NCI-H748 (cell line): ENCODE results near the gene PCDHGC3.

Source experiments
- DNase-seq: peaks from one replicate; lab custom pipeline; 2025; ENCODE audit not compliant: unreplicated experiment; lab: John Stamatoyannopoulos, UW

Gene PCDHGC3

DNA sequence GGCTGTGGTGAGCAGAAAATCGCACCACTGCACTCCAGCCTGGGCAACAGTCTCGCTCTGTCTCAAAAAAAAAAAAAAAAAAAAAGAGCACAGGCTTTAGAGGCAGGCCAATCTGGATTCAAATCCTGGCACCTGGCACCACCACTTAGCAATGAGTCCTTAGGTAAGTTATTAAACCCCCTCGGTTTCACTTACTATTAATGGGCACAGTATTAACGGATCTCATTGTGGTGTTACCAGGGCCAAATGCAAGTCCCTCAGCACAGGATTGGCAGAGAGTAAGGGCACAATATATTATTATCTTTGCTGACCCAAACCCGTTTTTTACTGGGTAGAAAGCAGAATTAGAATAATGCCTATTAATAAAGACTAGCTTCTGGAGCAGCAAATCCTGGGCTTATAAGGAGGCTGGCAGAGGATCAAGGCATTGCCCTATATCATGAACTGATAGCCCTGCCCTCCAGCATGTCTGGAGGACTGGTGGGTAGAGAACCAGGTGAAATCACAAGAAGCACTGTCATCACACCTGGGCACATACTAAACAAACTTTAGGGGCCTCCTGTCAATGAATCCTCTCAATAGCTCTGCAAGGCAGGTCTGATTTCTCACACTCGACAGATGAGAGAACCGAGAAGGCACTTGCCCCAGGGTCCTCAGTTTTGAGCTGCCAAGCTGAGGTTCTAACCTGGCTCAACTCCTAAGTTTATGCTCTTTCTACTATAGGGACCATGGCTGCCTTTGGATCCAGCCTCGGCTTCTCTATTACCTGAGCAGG lies 30.8 kb downstream of the PCDHGC3 start:
- no peak for DNase-seq

DNA sequence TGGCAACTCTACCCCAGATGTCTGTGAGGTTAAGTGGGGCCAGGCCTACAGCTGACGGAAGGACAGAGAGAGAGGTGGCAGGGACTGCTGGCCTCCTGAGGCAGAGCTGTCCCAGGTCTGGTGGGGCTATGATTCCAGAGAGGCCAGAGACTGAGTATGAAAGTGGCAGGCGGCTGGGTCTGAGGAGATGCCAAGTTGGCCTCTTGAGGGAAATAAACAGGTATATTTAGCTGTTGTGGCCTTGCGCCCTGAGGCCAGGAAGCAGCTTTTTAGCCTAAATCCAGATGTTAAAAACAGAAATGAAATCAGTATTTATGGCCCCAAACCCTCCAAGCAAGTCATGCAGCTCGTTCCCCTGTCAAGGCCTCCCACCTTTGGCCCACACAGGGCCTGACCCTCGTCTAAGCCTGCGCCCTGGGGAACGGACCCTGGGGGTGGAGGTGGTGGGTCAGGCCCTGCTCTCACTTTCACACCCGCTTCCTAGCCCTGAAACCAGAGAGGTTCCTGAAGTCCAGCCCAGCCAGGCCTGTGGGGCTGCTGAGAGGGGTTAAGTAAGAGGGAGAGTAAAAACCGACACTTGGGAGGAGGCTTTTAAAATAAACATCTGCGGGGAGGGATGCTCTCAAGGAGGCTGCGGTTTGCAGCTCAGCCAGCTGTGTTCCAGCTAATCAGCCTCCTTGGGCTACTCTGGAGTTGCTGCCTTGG lies 31.8 kb downstream of the PCDHGC3 start:
- no peak for DNase-seq

DNA sequence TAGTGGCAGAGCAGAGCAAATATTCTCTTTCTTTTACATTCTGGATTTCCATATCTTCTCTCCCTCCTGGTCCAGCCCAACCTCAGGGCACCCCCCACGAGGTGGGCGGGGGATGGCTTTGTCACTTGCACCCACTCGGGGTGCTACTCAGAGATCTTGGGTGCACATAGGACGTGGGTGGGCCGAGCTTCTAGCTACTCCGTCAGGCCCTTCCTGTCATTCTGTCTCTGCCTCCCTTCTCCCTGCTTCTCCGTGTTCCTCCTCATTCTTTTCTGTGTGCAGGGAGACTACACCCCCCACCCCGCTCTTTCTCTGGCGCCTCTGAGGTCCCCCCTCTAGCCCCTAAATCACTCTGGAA lies 32.7 kb downstream of the PCDHGC3 start:
- DNase-seq, result no peak

DNA sequence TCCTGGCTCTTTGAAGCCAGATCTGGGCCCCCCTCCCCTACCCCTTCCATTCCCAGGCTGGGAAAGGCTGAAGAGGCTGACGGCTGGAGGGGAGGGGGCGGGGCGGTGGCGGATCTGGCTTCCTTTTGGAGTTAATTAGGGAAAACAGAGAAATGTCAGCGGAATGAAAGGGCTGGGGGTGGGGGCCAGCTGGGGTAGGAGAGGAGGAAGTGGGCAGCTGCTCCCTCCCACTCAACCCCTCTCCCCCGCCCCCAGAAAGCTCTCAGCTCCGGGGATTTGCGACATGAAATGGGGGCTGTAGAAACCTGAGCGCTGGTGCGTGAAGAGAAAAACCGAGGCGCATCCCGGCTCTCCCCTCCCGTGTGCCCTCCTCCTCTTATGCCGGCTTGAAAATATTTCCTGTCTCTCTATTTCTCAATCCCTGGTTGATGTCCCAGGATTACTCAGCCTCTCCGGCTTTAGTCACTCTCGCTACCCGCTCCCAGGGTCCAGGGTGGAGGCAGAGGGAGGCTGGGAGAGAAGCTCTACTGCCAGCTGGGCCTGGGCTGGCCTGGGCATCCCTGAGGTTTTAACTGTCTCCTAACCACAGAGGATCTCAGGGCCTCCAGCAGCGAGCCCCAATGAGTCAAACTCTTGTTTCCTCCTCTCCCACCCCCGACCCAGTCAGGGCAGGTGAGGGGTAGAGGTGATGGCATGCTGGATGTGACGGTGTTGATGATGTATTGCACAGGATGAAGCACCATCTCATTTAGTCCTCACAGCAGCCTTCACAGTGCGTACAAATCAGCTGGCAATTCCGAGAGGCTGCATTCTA lies 33.2 kb downstream of the PCDHGC3 start:
- peak; percentile 37 for DNase-seq

DNA sequence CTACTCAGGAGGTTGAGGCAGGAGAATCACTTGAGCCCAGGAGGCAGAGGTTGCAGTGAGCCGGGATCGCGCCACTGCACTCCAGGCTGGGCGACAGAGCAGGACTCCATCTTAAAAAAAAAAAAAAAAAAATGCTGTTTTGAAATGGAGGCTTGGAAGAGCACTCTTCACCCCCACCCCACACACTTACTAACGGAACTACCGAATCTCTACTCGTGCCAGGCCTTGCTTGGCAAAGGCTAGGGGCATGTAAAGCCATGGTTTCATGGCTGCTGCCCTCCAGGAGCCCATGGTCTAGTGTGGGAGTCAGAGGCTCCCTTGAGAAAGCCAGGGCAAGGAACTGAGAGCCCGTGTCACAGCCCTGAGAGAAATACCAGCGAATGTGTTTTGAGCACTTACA lies 34.4 kb downstream of the PCDHGC3 start:
- no peak for DNase-seq

DNA sequence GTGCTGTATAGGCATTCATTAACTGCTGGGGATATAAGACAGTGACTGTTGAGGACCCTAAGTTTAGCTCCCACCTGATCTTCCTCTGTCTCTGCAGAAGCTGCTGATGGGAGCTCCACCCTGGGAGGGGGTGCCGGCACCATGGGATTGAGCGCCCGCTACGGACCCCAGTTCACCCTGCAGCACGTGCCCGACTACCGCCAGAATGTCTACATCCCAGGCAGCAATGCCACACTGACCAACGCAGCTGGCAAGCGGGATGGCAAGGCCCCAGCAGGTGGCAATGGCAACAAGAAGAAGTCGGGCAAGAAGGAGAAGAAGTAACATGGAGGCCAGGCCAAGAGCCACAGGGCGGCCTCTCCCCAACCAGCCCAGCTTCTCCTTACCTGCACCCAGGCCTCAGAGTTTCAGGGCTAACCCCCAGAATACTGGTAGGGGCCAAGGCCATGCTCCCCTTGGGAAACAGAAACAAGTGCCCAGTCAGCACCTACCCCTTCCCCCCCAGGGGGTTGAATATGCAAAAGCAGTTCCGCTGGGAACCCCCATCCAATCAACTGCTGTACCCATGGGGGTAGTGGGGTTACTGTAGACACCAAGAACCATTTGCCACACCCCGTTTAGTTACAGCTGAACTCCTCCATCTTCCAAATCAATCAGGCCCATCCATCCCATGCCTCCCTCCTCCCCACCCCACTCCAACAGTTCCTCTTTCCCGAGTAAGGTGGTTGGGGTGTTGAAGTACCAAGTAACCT lies 35.3 kb downstream of the PCDHGC3 start:
- DNase-seq, result no peak

DNA sequence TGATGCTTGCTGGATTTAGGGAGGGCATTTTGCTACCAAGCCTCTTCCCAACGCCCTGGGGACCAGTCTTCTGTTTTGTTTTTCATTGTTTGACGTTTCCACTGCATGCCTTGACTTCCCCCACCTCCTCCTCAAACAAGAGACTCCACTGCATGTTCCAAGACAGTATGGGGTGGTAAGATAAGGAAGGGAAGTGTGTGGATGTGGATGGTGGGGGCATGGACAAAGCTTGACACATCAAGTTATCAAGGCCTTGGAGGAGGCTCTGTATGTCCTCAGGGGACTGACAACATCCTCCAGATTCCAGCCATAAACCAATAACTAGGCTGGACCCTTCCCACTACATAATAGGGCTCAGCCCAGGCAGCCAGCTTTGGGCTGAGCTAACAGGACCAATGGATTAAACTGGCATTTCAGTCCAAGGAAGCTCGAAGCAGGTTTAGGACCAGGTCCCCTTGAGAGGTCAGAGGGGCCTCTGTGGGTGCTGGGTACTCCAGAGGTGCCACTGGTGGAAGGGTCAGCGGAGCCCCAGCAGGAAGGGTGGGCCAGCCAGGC lies 36.1 kb downstream of the PCDHGC3 start:
- no peak for DNase-seq

DNA sequence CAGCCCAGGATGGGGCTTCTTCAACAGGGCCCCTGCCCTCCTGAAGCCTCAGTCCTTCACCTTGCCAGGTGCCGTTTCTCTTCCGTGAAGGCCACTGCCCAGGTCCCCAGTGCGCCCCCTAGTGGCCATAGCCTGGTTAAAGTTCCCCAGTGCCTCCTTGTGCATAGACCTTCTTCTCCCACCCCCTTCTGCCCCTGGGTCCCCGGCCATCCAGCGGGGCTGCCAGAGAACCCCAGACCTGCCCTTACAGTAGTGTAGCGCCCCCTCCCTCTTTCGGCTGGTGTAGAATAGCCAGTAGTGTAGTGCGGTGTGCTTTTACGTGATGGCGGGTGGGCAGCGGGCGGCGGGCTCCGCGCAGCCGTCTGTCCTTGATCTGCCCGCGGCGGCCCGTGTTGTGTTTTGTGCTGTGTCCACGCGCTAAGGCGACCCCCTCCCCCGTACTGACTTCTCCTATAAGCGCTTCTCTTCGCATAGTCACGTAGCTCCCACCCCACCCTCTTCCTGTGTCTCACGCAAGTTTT lies 36.7 kb downstream of the PCDHGC3 start:
- DNase-seq, result peak; percentile 79

DNA sequence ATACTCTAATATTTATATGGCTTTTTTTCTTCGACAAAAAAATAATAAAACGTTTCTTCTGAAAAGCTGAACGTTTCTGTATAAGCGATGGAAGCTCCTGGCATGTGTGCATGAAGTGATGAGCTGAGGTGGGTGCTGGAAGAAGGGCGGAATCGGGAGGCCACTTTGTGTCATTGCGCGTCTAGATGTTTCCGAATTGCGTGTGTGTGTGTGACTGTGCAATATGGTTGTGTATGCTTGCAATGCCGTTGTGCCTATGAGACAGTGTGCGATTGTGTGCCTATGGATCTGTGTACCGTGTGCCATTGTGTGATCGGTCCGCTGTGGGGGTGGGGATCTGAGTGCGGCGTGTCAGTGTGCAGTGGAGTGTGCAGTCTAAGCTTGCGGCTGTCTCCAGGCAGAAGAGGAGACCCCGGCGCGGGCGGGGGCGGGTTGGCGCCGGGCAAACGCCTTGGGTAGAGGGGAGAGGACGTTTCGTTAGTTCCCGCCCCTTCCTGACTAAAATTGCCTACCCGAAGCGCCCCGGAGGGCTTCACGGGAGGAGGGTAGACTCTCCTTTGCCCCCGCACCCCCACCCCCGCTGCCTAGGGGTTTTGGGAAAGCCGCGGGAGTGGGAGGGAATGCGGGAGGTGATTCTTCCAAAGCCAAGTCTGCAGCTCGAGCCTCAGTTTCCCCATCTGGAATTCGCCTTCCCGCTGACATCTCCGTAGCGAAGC lies 37.3 kb downstream of the PCDHGC3 start:
- peak; percentile 39 for DNase-seq

DNA sequence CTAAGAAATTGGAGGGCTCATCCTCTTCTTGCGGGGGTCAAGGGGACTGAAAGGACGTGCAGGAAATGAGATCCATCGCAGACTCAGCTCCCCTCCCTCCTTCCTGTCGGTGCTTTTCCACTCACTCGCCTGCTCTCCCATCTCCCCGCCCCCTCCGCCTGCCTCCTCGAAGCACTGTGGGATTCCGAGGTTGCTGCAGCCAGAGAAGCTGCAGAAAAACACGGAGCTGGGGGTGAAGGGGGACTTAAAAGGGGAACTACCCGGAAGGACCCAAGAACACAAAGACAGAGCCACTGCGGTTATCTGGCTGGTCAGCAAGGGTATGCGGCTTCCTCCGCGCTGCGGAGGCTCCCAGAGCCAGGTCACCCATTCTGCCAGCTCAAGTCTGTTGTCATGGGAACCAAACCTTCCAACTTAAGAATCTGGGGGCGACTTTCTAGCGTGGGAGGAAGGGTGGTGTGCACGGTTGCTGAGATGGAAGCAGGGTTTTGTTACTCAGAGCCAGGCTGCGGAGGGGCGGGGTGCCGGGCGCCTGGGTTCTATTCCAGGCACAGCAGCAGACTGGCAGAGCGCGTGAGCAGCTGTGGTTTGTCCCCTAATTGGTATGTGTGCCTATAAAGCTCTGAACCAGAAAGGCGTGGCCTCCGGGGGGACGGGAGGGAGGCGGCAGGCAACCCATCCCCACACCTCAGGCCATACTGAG lies 38.0 kb downstream of the PCDHGC3 start:
- DNase-seq, result peak; percentile 61

DNA sequence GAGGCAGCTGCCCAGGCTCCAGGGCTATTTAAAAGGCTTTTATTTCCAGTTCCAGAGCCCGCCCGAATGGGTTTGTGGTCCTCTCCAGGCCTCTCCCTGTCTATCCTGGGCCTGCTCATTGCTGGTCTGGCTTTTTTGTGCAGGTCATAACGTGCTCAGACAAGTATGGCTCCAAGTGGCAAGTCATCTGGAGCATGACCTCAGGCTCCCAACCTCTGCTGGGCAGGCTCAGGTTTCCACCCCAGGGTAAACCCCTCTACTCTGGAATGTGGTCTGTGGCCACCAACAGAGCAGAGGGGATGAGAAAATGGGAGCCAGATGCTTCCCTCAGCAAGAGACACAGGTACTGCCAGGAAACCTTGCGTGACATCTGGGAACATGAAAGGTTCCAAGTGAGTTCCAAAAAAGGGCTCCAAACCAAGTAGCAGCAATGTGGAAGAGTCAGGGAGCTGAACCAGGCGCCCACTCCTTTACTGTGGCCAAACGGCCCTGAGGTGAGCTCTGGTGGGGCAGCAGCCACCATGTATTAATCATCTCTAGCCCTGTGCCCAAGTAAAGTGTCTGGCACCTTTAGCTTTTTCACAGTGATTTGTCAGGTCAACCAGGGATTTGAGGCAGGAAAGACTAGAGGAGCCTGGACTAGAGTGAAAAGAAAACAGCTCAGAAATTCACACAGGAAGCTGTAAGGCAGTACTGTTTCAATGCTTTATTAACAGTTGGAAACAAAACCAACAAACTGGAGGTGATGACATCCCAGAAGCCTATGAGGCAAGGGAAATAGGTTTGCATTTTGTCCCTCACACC lies 38.8 kb downstream of the PCDHGC3 start:
- DNase-seq, result no peak

DNA sequence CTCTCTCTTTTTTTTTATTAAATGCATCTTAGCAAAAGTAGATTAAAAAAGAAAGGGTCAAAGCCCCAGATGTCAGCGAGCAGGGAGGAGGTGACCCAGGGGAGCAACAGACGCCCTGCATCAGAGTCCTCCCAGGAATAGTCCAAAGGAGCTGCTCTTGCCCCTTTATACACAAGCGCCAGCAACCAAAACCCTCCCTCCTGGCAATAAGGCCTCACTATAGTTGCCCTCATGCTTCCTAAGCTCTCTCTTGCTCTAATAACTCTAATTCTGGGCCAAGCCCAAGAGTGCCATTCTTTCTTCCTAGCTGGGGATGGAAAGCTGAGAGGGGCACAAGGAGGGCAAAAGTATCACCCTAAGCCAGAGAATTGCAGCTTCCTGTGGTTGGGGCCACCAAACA lies 39.4 kb downstream of the PCDHGC3 start:
- DNase-seq, result no peak

DNA sequence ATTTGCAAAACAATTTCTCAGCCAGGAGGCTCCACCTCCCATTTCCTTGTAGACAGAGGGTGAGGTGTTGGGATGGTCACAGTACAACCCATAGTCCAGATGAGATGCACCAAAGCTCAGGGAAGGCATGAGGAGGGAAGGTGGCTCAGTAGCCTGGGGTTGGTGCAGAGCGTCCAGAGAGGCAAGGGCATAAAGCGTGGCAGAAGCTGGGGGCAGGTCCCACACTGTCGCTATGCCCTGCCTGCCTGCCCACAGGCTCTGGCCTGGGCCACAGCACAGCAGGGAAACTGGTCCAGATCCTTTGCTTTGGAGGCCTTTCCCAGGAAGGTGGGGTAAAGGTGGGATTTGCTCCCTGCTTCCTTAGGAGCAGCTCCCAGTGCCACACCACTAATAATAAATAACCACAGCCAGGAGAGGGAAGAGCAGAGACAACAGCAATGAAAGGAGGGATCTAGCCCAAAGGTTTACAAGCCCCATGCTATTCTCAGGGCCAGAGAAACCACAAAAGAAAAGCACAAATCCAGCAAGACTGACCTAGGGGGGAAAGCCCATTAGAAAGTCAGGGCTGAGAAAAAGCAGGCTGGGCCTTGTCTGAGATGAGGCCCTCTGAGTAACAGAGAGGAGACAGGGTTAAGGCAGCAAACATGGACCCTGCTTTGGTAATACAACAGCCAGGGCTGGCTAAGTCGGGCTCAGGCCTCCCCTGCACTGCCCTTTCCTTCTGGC lies 40.3 kb downstream of the PCDHGC3 start:
- DNase-seq, result no peak

DNA sequence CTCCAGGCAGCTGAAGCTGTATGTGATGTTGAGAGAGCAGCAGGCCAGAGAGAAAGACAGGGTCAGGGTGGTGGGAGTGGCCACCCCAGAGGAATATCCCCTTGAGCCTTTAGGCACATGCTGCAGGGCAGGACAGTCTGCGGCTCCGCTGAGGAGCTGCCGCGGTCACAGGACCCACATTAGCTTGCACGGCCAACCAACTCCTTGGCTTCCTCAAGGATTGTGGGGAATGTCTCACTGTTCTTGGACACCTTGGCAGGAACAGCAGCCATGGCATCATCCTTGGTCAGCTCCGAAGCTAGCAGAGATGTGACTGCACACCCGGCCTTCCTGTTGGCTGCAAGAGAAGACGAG lies 40.9 kb downstream of the PCDHGC3 start:
- DNase-seq, result no peak

DNA sequence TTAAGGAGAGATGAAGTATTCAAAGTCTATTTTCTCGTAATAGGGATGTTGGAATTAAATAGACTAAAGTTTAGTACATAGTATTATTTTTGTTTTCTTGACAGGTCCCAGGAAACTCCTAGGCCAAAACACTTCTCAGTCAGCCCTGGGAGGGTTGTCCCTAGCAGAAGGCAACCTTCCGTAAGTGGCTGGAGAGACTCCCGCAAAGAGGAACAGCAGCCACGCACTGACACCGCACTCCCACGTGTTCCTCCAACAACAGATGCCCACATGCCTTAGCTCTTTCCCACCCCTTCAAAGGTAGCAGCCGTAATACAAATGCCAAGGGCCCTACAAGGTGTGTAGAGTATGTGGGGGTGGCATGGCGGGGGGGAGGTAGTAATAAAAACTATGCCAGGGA lies 41.5 kb downstream of the PCDHGC3 start:
- DNase-seq, result no peak

DNA sequence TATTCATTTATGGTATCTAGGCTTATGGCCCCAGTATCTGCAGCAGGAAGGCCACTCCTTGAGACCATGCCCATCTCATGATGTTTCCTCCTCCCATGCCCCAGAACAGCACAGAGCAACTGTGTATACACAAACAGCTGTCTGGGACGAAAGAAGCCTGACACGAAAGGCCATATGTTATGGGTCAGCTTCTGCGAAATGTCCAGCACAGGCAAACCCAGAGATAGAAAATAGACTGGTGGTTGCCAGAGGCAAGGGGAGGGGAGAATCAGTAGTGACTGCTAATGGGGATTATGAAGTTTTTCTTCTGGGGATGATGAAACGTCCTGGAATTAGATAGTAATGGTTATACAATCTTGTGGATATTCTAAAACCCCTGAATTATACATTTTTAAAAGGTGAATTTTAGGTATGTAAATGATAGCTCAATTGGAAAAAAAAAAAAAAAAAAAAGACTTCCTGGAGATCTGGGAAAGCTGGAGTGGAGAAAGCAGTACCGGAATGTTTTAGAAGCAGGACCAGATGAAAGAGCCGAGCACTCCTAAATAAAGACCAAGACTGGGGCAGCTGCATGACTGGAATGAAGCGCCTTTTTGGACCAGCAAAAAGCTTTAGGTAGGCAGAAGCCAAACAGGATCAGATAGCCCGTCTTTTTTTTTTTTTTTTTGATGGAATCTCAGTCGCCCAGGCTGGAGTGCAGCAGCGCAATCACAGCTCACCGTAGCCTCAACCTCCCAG lies 42.3 kb downstream of the PCDHGC3 start:
- DNase-seq, result no peak

DNA sequence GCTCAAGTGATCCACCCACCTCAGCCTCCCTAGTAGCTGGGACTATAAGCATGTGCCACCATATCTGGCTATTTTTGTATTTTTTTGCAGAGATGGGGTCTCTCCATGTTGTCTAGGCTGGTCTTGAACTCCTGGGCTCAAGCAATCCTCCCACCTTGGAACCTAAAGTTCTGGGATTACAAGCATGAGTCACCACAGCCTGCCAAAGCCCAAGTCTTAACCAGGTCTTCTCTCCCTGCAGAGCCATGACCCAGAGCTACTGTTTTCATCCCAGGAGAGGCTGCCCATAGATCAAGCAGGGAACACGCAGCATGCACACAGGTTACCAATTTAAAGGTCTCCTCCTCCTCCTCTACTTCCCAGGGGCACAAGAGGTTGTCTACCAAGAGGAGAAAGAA lies 42.9 kb downstream of the PCDHGC3 start:
- no peak for DNase-seq
